Liver (tissue), 3 donors: Measurements from ENCODE around the gene ODF2.

Source experiments
- HNF4G ChIP-seq: IDR thresholded peaks from 2 replicates; pipeline ENCODE4 v1.6.1; 2016; ENCODE audit warnings: antibody characterized with exemption
- JUND ChIP-seq, 2 donors: IDR thresholded peaks; 2 replicates each; pipeline ENCODE4 v1.6.1; 2016; ENCODE audit warnings: antibody characterized with exemption in 2 of 2
- RXRA ChIP-seq, 2 donors: IDR thresholded peaks; 2 replicates each; pipeline ENCODE4 v1.6.1; 2017 to 2018; ENCODE audit warnings: antibody characterized with exemption in 2 of 2, mild to moderate bottlenecking in 1 of 2
- TAF1 ChIP-seq: conservative IDR thresholded peaks from 2 replicates; pipeline ENCODE4 v1.6.1; 2016; ENCODE audit warnings: antibody characterized with exemption, mild to moderate bottlenecking
- YY1 ChIP-seq: IDR thresholded peaks from 2 replicates; pipeline ENCODE4 v1.6.1; 2016; ENCODE audit warnings: antibody characterized with exemption, mild to moderate bottlenecking
- TF ChIP-seq, protein P1 (sequence below): fragments of 150-350 bp; IDR thresholded peaks from 2 replicates; pipeline ENCODE4 v1.5.1; 2017; ENCODE audit warnings: improper control_type of control experiment, low read depth, low read length; ENCODE audit not compliant: missing input control
- TF ChIP-seq, protein P2 (sequence below): IDR thresholded peaks from 2 replicates; pipeline ENCODE4 v1.6.1; 2016; ENCODE audit warnings: antibody characterized with exemption
- TF ChIP-seq, protein P3 (sequence below): IDR thresholded peaks from 2 replicates; pipeline ENCODE4 v1.6.1; 2016; ENCODE audit warnings: antibody characterized with exemption, mild to moderate bottlenecking
- TF ChIP-seq, protein P4 (sequence below): IDR thresholded peaks from 2 replicates; pipeline ENCODE4 v1.6.1; 2016; ENCODE audit warnings: antibody characterized with exemption
- donor health status: healthy.
- donor health status: healthy.

DNA sequence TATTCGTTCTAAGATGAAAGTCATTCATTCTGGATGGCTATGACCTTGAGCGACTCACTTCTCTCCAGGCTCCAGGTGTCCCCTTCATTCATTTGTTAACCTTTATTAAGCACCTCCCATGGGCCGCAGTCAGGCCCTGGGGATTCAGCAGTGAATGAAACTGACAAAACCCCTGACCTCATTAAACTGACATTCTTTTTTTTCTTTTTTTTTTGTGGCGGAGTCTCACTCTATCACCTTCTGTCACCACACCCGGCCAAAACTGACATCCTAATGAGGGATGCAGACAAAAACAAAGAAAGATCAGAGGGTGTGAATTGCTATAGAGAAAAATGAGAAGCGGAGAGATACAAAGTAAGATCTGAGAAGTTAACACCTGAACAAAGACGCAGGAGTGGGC lies 16.5 kb upstream of the ODF2 start:
- TF ChIP-seq, protein P1, sequence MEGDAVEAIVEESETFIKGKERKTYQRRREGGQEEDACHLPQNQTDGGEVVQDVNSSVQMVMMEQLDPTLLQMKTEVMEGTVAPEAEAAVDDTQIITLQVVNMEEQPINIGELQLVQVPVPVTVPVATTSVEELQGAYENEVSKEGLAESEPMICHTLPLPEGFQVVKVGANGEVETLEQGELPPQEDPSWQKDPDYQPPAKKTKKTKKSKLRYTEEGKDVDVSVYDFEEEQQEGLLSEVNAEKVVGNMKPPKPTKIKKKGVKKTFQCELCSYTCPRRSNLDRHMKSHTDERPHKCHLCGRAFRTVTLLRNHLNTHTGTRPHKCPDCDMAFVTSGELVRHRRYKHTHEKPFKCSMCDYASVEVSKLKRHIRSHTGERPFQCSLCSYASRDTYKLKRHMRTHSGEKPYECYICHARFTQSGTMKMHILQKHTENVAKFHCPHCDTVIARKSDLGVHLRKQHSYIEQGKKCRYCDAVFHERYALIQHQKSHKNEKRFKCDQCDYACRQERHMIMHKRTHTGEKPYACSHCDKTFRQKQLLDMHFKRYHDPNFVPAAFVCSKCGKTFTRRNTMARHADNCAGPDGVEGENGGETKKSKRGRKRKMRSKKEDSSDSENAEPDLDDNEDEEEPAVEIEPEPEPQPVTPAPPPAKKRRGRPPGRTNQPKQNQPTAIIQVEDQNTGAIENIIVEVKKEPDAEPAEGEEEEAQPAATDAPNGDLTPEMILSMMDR, result no peak
- TF ChIP-seq, protein P2, sequence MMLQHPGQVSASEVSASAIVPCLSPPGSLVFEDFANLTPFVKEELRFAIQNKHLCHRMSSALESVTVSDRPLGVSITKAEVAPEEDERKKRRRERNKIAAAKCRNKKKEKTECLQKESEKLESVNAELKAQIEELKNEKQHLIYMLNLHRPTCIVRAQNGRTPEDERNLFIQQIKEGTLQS, result no peak
- TF ChIP-seq YY1 (no peak), JUND (IDR thresholded peaks at IDR 0.05) (no peak), TAF1 (no peak), RXRA (IDR thresholded peaks at IDR 0.05) (no peak), HNF4G (no peak)
- TF ChIP-seq, protein P3, sequence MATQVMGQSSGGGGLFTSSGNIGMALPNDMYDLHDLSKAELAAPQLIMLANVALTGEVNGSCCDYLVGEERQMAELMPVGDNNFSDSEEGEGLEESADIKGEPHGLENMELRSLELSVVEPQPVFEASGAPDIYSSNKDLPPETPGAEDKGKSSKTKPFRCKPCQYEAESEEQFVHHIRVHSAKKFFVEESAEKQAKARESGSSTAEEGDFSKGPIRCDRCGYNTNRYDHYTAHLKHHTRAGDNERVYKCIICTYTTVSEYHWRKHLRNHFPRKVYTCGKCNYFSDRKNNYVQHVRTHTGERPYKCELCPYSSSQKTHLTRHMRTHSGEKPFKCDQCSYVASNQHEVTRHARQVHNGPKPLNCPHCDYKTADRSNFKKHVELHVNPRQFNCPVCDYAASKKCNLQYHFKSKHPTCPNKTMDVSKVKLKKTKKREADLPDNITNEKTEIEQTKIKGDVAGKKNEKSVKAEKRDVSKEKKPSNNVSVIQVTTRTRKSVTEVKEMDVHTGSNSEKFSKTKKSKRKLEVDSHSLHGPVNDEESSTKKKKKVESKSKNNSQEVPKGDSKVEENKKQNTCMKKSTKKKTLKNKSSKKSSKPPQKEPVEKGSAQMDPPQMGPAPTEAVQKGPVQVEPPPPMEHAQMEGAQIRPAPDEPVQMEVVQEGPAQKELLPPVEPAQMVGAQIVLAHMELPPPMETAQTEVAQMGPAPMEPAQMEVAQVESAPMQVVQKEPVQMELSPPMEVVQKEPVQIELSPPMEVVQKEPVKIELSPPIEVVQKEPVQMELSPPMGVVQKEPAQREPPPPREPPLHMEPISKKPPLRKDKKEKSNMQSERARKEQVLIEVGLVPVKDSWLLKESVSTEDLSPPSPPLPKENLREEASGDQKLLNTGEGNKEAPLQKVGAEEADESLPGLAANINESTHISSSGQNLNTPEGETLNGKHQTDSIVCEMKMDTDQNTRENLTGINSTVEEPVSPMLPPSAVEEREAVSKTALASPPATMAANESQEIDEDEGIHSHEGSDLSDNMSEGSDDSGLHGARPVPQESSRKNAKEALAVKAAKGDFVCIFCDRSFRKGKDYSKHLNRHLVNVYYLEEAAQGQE, result no peak
- TF ChIP-seq, protein P4, sequence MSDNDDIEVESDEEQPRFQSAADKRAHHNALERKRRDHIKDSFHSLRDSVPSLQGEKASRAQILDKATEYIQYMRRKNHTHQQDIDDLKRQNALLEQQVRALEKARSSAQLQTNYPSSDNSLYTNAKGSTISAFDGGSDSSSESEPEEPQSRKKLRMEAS, result no peak
